Embryonic facial prominence (tissue), 1 donor: ENCODE measurements around the gene CAPN13.

Source experiments
- DNase-seq: peaks from one replicate; pipeline ENCODE4 v3.0.0-alpha.2; 2016; ENCODE audit errors: extremely low spot score

Gene CAPN13

GRCh38 chr2:30764021-30764800 lies 43.0 kb downstream of the CAPN13 start:
- no peak for DNase-seq

GRCh38 chr2:30763151-30763660 lies 44.0 kb downstream of the CAPN13 start:
- DNase-seq, result no peak

GRCh38 chr2:30761226-30761625 lies 46.0 kb downstream of the CAPN13 start:
- DNase-seq, result no peak

GRCh38 chr2:30759481-30759880 lies 47.8 kb downstream of the CAPN13 start:
- DNase-seq, result no peak

DNA sequence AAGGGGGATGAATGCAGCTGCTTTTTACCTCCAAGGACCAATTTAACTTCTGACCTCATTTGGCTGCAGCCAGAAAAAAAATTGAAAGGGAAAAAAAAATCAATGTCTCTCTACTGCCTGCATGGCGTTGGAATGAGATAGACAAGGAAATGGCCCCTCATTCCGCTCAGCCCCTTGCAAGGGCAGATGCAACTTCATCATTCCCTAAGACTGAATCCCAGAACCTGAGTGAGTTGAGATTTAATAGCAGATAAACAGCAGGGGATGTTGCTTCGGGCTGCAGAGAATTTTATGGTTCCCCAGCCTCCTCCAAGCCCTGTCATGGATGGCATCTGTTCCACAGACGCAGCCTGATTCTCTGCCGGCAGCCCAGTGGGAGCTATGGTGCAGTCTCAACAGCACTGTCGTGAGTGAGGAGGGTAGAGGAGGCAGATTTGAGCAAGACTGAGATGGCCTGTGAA lies 49.0 kb downstream of the CAPN13 start:
- DNase-seq, result no peak

- no peak for DNase-seq
Measured at GRCh38 chr2:30757749-30758148, 49.5 kb downstream of the CAPN13 start.

DNA sequence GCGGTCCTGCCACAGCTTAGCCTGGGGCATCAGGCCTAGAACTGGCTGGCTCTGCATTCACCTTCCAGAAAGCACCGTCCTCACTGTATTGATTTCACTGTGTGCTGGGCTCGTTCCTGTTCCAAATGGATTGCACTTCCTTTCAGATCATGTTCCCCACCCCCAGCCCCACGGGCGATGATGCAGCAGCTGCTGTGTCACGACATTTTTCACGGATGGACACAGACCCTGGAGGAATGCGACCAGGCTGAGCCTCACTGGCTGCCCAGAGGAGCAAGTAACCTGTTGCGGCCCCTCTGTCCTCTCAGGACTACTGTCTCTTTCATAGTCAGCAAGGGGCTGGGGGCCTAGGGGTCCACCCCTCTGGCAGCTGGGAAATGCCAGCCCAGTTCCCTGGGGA lies 50.3 kb downstream of the CAPN13 start:
- DNase-seq, result no peak

DNA sequence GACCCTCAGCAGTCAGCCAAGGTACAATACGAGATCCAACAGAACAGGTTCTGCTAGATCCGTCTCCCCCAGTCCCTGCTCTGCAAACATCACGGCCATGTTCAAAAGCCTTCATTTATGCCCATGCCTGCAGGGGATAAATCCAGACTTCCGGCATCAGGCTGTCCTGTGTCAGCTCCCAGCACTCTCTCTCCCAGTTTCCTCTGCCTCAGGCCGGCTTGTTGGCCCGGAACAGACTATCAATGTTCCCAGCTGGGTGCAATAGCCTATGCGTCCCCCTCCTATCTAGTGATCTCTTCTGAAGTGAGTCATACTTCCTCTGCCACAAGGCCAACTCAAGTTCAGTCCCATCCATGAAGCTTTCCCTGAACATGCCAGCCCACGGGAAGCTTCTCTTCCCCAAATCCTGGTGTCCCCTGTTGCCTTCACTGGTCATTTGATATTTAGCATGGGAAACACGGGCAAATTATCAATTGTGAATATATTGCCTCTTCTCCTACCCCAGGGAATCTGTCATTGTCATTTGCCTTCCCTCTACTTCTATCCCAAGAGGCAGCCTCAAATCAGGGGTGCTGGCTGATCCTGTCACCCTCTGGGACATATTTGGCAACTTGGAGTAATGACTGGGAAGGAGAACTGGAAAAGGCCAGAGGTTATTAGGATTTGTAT lies 51.1 kb downstream of the CAPN13 start:
- no peak for DNase-seq

GRCh38 chr2:30753630-30754029 lies 53.6 kb downstream of the CAPN13 start:
- DNase-seq, result no peak

GRCh38 chr2:30752811-30753210 lies 54.4 kb downstream of the CAPN13 start:
- no peak for DNase-seq

DNA sequence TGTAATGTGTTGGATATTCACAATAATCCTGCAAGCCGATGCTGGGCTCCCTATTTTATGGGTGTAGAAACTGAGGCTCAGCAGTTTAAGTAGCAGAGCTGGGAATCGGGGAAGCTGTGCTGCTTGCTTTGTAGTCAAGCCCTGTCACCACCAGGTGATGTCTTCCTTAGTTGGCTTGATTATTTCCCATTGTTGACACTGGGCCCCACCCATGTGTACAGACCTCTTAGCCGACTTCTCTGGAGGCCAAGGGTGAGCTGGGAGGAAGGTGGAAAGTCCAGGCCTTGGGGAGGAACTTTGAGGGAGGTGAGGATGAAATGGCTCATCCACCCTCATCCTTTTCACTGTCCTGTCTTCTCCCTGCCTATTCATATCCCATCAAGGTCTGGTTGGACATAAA lies 60.0 kb downstream of the CAPN13 start:
- DNase-seq, result no peak

DNA sequence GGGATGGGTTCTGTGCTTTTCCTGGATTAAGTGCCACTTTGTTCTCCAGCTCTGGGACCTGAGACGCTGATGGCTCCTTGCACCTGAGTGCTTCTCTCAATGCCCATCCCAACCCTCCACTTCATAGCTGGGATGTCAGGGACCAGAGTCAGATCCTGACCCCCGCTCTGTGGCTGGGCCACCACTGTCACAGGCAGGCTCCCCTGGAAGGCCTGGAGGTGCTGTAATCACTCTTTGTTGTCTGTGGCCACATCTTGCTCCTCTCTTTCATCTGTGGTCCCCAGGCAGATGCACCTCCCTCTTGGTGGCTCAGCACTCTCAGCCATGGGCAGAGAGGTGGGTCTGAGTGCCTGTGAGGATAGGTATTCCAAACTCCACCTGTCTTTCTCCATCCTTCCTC lies 62.4 kb downstream of the CAPN13 start:
- DNase-seq, result no peak

DNA sequence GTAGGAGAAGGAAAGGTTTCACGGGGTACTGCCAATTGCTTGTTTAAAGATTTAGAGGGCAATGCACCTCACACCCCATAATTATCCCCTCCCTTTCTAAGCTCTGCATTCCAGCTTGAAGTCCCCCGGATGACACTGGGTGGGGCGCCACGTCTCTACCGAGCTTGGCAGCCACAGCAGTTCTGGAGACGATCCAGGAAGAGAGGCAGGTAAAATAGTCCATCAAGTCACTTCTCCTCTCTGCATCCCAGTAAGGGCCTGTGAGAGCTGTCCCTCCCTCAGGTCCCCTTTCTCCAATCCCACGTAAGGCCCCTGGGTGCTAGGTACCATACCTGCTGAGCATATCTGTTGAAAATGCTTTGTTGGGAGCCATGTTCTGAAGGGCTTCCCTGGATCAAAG lies 65.7 kb downstream of the CAPN13 start:
- DNase-seq, result no peak

- no peak for DNase-seq
Measured at GRCh38 chr2:30738141-30738911, 68.9 kb downstream of the CAPN13 start.

DNA sequence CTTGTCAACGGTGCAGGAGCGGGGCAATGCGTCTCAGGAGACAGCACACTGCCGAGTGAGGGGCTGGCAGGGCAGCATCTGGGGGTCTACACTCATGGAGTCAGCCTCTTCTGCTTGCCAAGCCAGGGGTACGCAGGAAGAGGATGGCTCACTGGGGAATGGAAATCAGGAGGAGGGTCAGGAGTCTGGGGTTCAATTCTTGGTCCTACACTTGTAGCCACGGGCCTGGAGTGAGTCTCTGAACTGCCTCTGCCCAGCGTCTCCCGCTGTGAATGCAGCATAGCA lies 70.0 kb downstream of the CAPN13 start:
- no peak for DNase-seq

GRCh38 chr2:30736461-30737325 lies 70.6 kb downstream of the CAPN13 start:
- DNase-seq, result no peak

DNA sequence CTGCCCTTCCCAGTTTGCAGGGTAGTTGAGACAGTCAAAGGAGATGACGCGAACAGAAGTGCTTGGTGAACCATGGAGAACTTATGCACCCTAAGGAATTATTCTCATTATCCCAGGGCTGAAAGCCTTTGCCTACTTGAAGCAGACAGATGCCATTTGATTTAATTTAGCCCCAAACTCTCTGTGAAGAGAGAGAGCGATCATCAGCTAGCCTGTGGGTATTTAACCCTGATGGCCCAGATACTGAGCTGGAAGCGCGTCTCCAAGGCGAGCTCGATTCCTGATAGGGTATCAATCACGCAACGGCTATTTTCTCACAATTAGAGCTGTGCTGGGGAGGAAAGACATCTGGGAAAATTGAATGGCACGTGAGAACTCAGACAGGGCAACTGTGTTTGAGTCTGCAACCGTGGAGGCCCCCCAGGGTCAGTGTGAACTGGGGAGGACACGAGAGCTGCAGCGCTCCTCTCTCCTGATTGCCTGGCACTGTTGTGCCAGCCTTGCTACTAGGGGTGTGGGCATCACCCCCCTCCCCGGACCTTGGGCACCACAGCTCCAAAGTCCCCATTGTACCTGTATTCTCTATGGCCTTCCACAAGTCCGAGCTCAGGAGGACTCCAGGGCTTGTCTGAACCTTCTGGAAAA lies 73.2 kb downstream of the CAPN13 start:
- DNase-seq, result no peak

- DNase-seq, result no peak
Measured at GRCh38 chr2:30732876-30733275, 74.4 kb downstream of the CAPN13 start.

DNA sequence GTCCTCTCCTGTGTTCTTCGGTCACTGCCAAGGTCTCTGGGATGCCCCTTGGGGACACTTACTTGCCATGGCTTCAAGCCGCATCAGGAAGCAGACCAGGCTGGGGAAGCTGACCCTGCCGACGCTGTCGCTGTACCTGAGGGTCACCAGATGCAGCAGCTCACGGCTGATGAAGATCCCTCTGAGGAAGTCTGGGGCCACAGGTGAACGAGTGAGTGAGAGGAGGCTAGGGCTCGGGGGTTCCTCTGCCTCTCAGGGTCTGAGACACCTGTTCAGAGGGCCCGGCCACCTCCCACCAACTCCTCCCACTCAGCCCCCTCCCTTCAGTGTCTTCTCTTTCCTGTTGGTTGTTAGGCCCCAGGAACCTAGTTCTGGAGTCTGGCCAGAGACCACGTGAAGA lies 74.9 kb downstream of the CAPN13 start:
- no peak for DNase-seq

- no peak for DNase-seq
Measured at GRCh38 chr2:30731706-30732105, 75.5 kb downstream of the CAPN13 start.
